BE2C (cell line): ENCODE data around the gene RABGGTA.

ENCODE experiments used
- DNase-seq: peaks from one replicate; pipeline ENCODE4 v3.0.0-alpha.2; 2020
- H3K27me3 ChIP-seq: fragments of 250-450 bp; sonication (Bioruptor Pico); 2 replicates; pipeline ENCODE4 v1.5.1; 2020; ENCODE audit warnings: mild to moderate bottlenecking
- H3K36me3 ChIP-seq: fragments of 250-450 bp; sonication (Bioruptor Pico); 2 replicates; pipeline ENCODE4 v1.5.1; 2020; ENCODE audit warnings: mild to moderate bottlenecking
- H3K4me1 ChIP-seq: fragments of 250-450 bp; sonication (Bioruptor Pico); 2 replicates; pipeline ENCODE4 v1.5.1; 2020
- H3K4me3 ChIP-seq: 2 replicates; pipeline ENCODE4 v1.5.1; 2011; ENCODE audit warnings: low read depth, low read length
- H3K9me3 ChIP-seq: fragments of 250-450 bp; sonication (Bioruptor Pico); 2 replicates; pipeline ENCODE4 v1.5.1; 2020
- CTCF ChIP-seq: IDR thresholded peaks from 2 replicates; pipeline ENCODE4 v1.5.1; 2012; ENCODE audit warnings: mild to moderate bottlenecking, low read depth, low read length

RABGGTA gene

GRCh38 chr14:24304019-24304387 is 32.6 kb upstream of the RABGGTA start:
- no peak for DNase-seq
- no peaks in the 10 kb centered on the region for H3K4me1 ChIP-seq
- H3K9me3 ChIP-seq: no peaks in the 10 kb centered on the region
- no peak for TF ChIP-seq CTCF
- H3K4me3 ChIP-seq: no peak overlapping the region
- peaks cover 52% of the 10 kb centered on the region for H3K36me3 ChIP-seq
- no peaks in the 10 kb centered on the region for H3K27me3 ChIP-seq

GRCh38 chr14:24300326-24300980 is 29.1 kb upstream of the RABGGTA start:
- peaks cover 32% of the 10 kb centered on the region for H3K36me3 ChIP-seq
- H3K4me3 ChIP-seq: peak overlapping the region; percentile 79
- no peak for TF ChIP-seq CTCF
- H3K27me3 ChIP-seq: no peaks in the 10 kb centered on the region
- H3K9me3 ChIP-seq: no peaks in the 10 kb centered on the region
- no peaks in the 10 kb centered on the region for H3K4me1 ChIP-seq
- DNase-seq: no peak

- no peaks in the 10 kb centered on the region for H3K27me3 ChIP-seq
- peak within 1 kb of the TSS; percentile 79 for H3K4me3 ChIP-seq
- H3K36me3 ChIP-seq: peaks cover 22% of the 10 kb centered on the region
- DNase-seq: peak; percentile 90
- H3K9me3 ChIP-seq: no peaks in the 10 kb centered on the region
- H3K4me1 ChIP-seq: no peaks in the 10 kb centered on the region
- no peak for TF ChIP-seq CTCF
Observed at GRCh38 chr14:24299255-24300191, 28.1 kb upstream of the RABGGTA start, which contains the start of the genes DHRS1 and NOP9. Gene DHRS1, minus strand, starts transcription at chr14:24299780. Its CDS starts 674 bp downstream, at chr14:24299106. Gene NOP9, plus strand, starts transcription at chr14:24299850. Its CDS starts 105 bp downstream, at chr14:24299955.

GRCh38 chr14:24298892-24299254 is 27.5 kb upstream of the RABGGTA start:
- Histone ChIP-seq H3K9me3 (no peaks in the 10 kb centered on the region), H3K27me3 (no peaks in the 10 kb centered on the region), H3K4me1 (no peaks in the 10 kb centered on the region), H3K4me3 (peak overlapping the region; percentile 79), H3K36me3 (peaks cover 17% of the 10 kb centered on the region)
- DNase-seq: peak; percentile 44
- no peak for TF ChIP-seq CTCF

- H3K36me3 ChIP-seq: peaks cover 10% of the 10 kb centered on the region
- H3K9me3 ChIP-seq: no peaks in the 10 kb centered on the region
- H3K4me3 ChIP-seq: no peak overlapping the region
- peak; percentile 67 for TF ChIP-seq CTCF
- H3K27me3 ChIP-seq: no peaks in the 10 kb centered on the region
- no peak for DNase-seq
- H3K4me1 ChIP-seq: no peaks in the 10 kb centered on the region
Observed at GRCh38 chr14:24297190-24297964, 26.0 kb upstream of the RABGGTA start.
